ENCODE results near the gene DPYSL3.

The DPYSL3 gene

DNA sequence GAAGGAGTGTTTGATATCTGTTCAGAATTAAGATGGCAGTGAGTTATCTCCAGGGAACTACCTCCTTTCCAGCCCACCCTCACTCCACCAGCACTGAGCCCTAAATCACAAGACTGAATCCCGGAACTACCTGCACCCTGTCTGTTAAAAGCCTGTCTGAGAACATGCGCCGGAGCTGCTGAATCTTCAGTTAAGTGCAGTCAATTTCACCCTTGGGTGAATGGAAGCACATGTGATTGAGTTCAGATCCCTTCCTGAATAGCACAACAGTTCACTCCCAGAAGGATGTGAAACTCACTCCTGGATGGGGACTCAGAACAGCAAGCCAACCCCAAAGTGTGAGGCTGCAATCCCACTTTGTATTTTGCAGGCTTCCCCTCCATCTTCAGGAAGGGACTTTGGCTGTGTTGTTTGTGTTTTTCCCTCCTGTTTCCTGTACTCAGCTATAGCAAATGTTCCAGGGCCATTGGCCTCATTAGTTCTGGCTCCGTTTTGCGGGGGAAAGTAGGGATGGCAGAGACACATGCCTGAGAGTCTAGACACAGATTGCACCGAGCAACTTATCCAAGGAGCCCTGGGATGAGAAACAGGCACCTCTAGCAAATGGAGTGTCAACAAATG is 43.4 kb downstream of the DPYSL3 start:
- peaks cover 5% of the 10 kb centered on the region for H3K27me3 Mint-ChIP-seq
- H3K27ac Mint-ChIP-seq = no peak overlapping the region
- no peak overlapping the region for H3K4me3 Mint-ChIP-seq
- no peaks in the 10 kb centered on the region for H3K4me1 Mint-ChIP-seq (ENCODE audit: low read depth)
- H3K9me3 Mint-ChIP-seq (ENCODE audit: low read depth) = no peaks in the 10 kb centered on the region
- no peaks in the 10 kb centered on the region for H3K36me3 Mint-ChIP-seq

DNA sequence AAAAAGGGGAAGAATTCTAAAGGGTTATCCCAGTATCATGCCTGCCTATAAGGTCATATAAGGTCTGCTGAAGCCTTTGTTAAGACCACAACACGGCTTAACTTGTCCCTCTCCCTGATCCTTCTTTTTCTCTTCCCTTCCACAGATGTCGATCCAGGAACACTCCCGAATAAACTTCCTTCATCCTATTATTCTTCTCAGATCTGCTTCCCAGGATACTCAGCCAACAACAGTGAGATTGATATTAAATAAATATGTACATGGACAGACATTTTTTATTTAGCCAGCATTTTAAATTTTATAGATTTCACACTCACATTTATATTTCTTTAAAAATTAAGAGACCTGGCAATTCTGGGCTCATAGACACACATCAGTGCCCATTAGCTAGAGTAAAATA is 44.1 kb downstream of the DPYSL3 start:
- no peak overlapping the region for H3K4me3 Mint-ChIP-seq
- no peaks in the 10 kb centered on the region for H3K36me3 Mint-ChIP-seq
- H3K9me3 Mint-ChIP-seq (ENCODE audit: low read depth) = no peaks in the 10 kb centered on the region
- no peak overlapping the region for H3K27ac Mint-ChIP-seq
- H3K27me3 Mint-ChIP-seq = peaks cover 4% of the 10 kb centered on the region
- no peaks in the 10 kb centered on the region for H3K4me1 Mint-ChIP-seq (ENCODE audit: low read depth)

- peaks cover 4% of the 10 kb centered on the region for H3K27me3 Mint-ChIP-seq
Observed at GRCh38 chr5:147464211-147464610, 45.7 kb downstream of the DPYSL3 start.

DNA sequence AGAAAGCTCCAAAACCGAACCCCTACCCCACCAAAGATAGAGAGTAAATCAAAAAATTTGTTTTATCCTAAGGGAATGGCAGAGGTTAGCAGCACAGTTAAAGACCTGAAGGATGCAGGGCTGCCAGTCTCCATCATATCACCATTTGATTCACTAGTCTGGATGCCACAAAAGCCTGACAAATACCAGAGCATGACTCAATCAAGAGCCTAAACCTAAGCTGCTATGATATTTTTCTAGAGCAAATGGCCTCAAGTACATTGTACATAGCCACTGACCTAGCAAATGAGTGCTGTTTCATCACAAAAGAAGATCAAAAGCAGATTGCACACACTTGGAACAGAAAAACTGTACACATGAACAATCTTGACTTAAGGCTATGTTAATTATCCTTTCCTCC is 48.0 kb downstream of the DPYSL3 start:
- Mint-ChIP-seq H3K27ac (no peak overlapping the region), H3K27me3 (peaks cover 11% of the 10 kb centered on the region), H3K4me1 (ENCODE audit: low read depth) (no peaks in the 10 kb centered on the region), H3K4me3 (no peak overlapping the region), H3K36me3 (no peaks in the 10 kb centered on the region), H3K9me3 (ENCODE audit: low read depth) (no peaks in the 10 kb centered on the region)

More at GRCh38 chr5:147464211-147464610, 45.7 kb downstream of the DPYSL3 start:
- H3K27ac Mint-ChIP-seq = no peak overlapping the region
- H3K4me3 Mint-ChIP-seq = no peak overlapping the region
- no peaks in the 10 kb centered on the region for H3K4me1 Mint-ChIP-seq (ENCODE audit: low read depth)
- H3K36me3 Mint-ChIP-seq = no peaks in the 10 kb centered on the region
- no peaks in the 10 kb centered on the region for H3K9me3 Mint-ChIP-seq (ENCODE audit: low read depth)

DNA sequence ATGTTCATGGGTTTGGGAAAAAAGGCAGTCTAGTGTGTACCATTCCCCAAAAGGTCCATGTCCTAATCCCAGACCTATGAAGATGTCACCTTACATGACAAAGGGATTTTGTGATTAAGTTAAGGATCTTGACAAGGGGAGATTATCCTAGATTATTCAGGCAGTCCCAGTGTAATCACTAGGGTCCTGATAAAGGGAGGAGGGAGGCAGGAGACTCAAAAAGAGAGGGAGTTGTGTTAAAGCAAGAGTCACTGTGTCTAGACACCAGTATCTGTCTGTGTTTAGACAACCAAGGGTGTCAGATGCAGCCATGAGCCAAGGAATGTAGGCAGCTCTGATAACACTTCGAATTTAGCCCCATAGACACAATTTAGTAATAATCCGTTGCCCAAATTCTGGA is 49.5 kb downstream of the DPYSL3 start:
- no peaks in the 10 kb centered on the region for H3K9me3 Mint-ChIP-seq (ENCODE audit: low read depth)
- no peak overlapping the region for H3K27ac Mint-ChIP-seq
- H3K4me1 Mint-ChIP-seq (ENCODE audit: low read depth) = no peaks in the 10 kb centered on the region
- no peaks in the 10 kb centered on the region for H3K36me3 Mint-ChIP-seq
- H3K4me3 Mint-ChIP-seq = no peak overlapping the region
- H3K27me3 Mint-ChIP-seq = peaks cover 17% of the 10 kb centered on the region

DNA sequence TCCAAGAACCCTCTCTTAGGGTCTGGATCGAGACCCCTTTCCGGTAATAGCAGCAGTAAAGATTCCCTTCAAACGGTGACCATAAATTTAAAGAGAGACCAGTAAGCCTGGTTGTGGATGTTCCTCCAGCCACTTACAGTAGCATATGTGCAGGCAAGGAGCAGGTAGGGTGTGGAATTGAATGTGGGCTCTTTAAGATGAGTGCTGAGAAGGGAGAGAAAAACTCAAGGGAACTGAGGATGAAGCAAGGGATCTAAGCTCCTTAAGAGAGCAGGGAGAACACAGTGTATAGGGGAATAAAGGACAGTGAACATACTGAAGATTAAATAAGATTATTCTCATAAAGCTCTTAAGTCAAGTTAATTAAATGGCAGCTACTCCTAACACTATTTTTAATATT is 51.3 kb downstream of the DPYSL3 start:
- Mint-ChIP-seq H3K4me3 (no peak overlapping the region), H3K27ac (no peak overlapping the region), H3K9me3 (ENCODE audit: low read depth) (no peaks in the 10 kb centered on the region), H3K27me3 (peaks cover 24% of the 10 kb centered on the region), H3K36me3 (no peaks in the 10 kb centered on the region), H3K4me1 (ENCODE audit: low read depth) (peaks cover 8% of the 10 kb centered on the region)

DNA sequence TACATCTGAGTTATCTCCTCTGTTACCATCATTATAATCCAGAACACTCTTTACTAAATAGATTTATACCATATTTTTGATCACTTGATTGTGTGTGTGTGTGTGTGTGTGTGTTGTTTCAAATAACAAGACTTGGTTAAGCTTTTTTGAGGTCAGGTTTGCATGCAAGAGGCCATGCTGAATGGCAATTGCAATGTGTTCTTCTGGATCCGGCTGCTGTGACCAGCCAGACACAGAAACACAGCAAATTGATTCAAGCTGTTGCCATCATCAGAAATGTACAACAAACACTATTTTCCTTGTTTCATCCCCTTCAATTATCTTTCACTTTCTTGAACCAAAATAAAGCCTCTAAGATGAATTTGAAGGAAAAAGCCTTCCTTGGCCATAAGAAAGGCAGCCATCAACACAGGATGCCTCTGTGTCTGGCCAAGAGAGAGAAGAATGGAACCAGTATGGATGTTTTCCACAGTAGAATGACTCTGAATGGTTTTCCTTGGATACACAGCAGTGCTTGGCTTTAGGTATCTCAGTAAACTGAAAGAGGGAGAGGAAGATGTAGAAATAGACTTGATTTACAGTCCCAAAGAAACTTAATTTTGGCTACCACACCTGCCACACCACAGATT is 53.9 kb downstream of the DPYSL3 start:
- H3K4me3 Mint-ChIP-seq = no peak overlapping the region

DNA sequence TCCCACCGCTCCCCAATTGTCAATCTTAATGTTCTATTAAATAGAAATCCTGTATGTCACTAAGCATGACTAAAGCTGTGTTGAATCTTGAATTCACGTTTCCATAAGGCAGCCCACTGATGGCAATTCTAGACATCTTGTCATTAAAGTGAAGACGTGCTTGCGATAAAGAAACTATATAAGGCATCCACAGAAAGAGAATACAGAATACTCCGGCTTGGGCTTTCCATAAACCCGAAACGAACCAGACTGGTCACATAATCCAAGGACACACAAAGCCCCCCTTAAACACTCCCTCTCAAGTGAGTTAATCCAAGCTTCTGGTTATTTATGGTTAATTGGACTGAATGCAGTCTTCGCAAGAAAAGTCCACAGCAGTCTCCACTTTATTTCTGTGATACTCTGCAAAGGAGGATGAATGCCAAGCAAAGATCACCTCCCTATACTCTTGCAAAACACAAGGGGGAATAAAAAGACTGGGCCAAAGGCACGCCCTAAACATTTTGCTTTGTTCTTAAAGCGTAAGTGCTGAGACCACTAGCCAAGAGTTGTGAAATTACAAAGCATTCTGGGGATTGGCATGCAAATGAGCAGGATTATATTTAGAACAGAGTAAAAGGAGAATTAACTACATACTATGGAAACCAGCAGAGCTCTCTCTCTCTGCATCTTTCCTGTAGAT is 54.7 kb downstream of the DPYSL3 start:
- peak overlapping the region; percentile 87 for H3K4me3 Mint-ChIP-seq
- no peak overlapping the region for H3K27ac Mint-ChIP-seq
- peaks cover 16% of the 10 kb centered on the region for H3K4me1 Mint-ChIP-seq (ENCODE audit: low read depth)
- peaks cover 43% of the 10 kb centered on the region for H3K27me3 Mint-ChIP-seq
- H3K36me3 Mint-ChIP-seq = no peaks in the 10 kb centered on the region
- H3K9me3 Mint-ChIP-seq (ENCODE audit: low read depth) = no peaks in the 10 kb centered on the region

More for the DNA sequence above, 53.9 kb downstream of the DPYSL3 start:
- H3K36me3 Mint-ChIP-seq = no peaks in the 10 kb centered on the region
- H3K27ac Mint-ChIP-seq = no peak overlapping the region
- H3K9me3 Mint-ChIP-seq (ENCODE audit: low read depth) = no peaks in the 10 kb centered on the region
- H3K27me3 Mint-ChIP-seq = peaks cover 37% of the 10 kb centered on the region
- peaks cover 16% of the 10 kb centered on the region for H3K4me1 Mint-ChIP-seq (ENCODE audit: low read depth)

GRCh38 chr5:147453875-147454814 is 55.7 kb downstream of the DPYSL3 start:
- Mint-ChIP-seq H3K4me3 (peak overlapping the region; percentile 87), H3K4me1 (ENCODE audit: low read depth) (peaks cover 16% of the 10 kb centered on the region), H3K27ac (no peak overlapping the region), H3K27me3 (peaks cover 45% of the 10 kb centered on the region), H3K9me3 (ENCODE audit: low read depth) (no peaks in the 10 kb centered on the region), H3K36me3 (no peaks in the 10 kb centered on the region)

DNA sequence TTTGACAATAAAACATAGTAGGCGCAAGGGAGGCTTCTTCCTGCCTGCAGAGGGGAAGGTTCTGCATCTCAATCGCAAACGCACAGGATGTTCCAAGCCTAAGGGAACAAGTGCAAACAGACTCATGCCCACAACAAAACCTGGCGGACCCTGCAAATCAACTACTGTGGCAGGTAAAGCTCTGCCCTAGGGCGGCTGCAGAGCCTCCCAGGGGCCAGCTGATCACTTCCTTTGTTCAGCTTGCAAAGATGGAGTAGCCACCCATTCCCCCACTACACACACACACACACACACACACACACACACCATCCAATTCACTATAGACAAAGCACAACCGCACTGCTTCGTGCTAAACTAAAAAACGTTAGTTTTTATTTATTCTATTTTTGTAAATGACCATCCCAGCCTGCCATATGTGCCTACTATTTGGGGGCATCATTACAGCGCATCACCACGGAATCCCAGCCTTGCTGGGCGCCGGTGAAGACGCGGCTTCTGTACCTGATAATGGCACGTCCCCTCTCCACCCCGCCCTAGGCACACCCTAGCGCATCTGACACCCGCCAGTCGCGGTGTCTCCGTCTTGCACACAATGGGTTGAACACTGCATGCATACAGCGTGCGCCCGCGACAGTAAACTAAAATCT is 57.6 kb downstream of the DPYSL3 start:
- peak overlapping the region; percentile 51 for H3K4me3 Mint-ChIP-seq
- H3K27me3 Mint-ChIP-seq = peaks cover 41% of the 10 kb centered on the region
- H3K9me3 Mint-ChIP-seq (ENCODE audit: low read depth) = no peaks in the 10 kb centered on the region
- H3K27ac Mint-ChIP-seq = no peak overlapping the region
- H3K4me1 Mint-ChIP-seq (ENCODE audit: low read depth) = peaks cover 16% of the 10 kb centered on the region
- no peaks in the 10 kb centered on the region for H3K36me3 Mint-ChIP-seq

GRCh38 chr5:147451193-147451592 is 58.7 kb downstream of the DPYSL3 start:
- peaks cover 39% of the 10 kb centered on the region for H3K27me3 Mint-ChIP-seq
- H3K36me3 Mint-ChIP-seq = no peaks in the 10 kb centered on the region
- peaks cover 16% of the 10 kb centered on the region for H3K4me1 Mint-ChIP-seq (ENCODE audit: low read depth)
- no peak overlapping the region for H3K27ac Mint-ChIP-seq
- no peak overlapping the region for H3K4me3 Mint-ChIP-seq
- H3K9me3 Mint-ChIP-seq (ENCODE audit: low read depth) = no peaks in the 10 kb centered on the region

DNA sequence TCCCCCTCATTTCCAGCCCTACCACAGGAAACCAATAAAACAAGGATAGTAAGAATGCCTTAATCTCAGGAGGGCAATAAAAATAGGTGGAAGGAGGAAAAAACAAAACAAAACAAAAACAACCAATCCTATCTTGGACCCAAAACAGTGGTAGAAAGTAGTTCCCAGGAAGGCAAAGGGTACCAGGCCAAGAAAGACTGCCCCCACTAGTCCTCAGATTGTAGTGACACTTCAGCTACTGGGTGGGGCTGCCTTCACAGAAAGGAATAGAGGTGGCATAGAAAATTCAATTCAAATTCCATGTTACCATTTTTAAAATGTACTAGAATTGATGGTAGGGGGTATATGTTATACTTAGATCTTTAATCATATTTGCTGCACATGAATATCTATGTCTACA is 59.3 kb downstream of the DPYSL3 start:
- no peak overlapping the region for H3K27ac Mint-ChIP-seq
- H3K4me3 Mint-ChIP-seq = no peak overlapping the region
- no peaks in the 10 kb centered on the region for H3K36me3 Mint-ChIP-seq
- peaks cover 16% of the 10 kb centered on the region for H3K4me1 Mint-ChIP-seq (ENCODE audit: low read depth)
- no peaks in the 10 kb centered on the region for H3K9me3 Mint-ChIP-seq (ENCODE audit: low read depth)
- H3K27me3 Mint-ChIP-seq = peaks cover 36% of the 10 kb centered on the region

DNA sequence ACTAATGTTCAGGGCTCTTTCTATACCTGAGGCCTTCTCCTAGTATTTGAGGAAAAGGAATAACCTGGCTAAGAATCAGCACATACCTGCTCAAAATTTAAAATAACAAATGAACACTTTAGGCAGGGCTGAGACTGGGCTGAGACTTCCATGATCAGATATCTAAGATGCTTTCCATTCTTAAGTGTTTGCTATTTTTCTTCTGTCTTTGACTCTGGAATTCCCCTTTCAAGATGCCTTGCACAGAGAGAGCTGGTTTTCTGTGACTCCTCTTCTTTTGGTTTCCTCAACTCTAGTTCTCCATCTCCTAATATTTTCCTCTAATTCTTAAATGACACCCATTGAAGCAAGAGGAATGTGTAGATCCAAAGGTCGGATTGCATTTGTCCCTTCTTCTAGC is 61.1 kb downstream of the DPYSL3 start:
- H3K4me1 Mint-ChIP-seq (ENCODE audit: low read depth) = peaks cover 9% of the 10 kb centered on the region

GRCh38 chr5:147446523-147446922 is 63.3 kb downstream of the DPYSL3 start:
- no peaks in the 10 kb centered on the region for H3K9me3 Mint-ChIP-seq (ENCODE audit: low read depth)
- peaks cover 19% of the 10 kb centered on the region for H3K27me3 Mint-ChIP-seq
- no peak overlapping the region for H3K27ac Mint-ChIP-seq
- no peaks in the 10 kb centered on the region for H3K4me1 Mint-ChIP-seq (ENCODE audit: low read depth)
- H3K4me3 Mint-ChIP-seq = no peak overlapping the region
- H3K36me3 Mint-ChIP-seq = no peaks in the 10 kb centered on the region

More for the DNA sequence above, 61.1 kb downstream of the DPYSL3 start:
- H3K4me3 Mint-ChIP-seq = no peak overlapping the region
- H3K27me3 Mint-ChIP-seq = peaks cover 27% of the 10 kb centered on the region
- H3K9me3 Mint-ChIP-seq (ENCODE audit: low read depth) = no peaks in the 10 kb centered on the region
- no peaks in the 10 kb centered on the region for H3K36me3 Mint-ChIP-seq
- H3K27ac Mint-ChIP-seq = no peak overlapping the region
